Kidney (tissue), 14 donors: ENCODE data around the gene GAB2. TPM values are rescaled to one million over a fixed set of nuclear protein-coding genes. Genes with fewer than 3 reads are reported as not detected.

Experiments
- DNase-seq, 5 donors: peaks; one replicate each; pipeline ENCODE4 v3.0.0-alpha.2; 2013 to 2020
- FAIRE-seq: peaks from 2 replicates; lab custom pipeline; 2012; peaks lifted over from hg19 to GRCh38; lab: Jason Lieb, UNC
- H3K27ac ChIP-seq, 2 donors: one replicate each; pipeline ENCODE4 v1.7.0; 2013; ENCODE audit warnings: low read depth in 2 of 2, low read length in 2 of 2, inconsistent platforms in 1 of 2
- H3K27me3 ChIP-seq: one replicate; pipeline ENCODE4 v1.7.1; 2013; ENCODE audit warnings: low read length, inconsistent platforms; ENCODE audit not compliant: control insufficient read depth, insufficient read depth
- H3K36me3 ChIP-seq, 3 donors: one replicate each; pipeline versions ENCODE4 v1.7.0 to v1.7.1; 2013; ENCODE audit warnings: low read length in 3 of 3, control low read depth in 1 of 3, inconsistent platforms in 1 of 3; ENCODE audit not compliant: insufficient read depth in 3 of 3, control insufficient read depth in 2 of 3
- H3K4me1 ChIP-seq, 3 donors: one replicate each; pipeline versions ENCODE4 v1.7.0 to v1.7.1; 2013; ENCODE audit warnings: low read length in 3 of 3, inconsistent platforms in 1 of 3, low read depth in 1 of 3; ENCODE audit not compliant: control insufficient read depth in 2 of 3, insufficient read depth in 2 of 3
- H3K4me3 ChIP-seq, 3 donors: one replicate each; pipeline versions ENCODE4 v1.7.0 to v1.8.1; 2013; ENCODE audit warnings: low read length in 3 of 3, control low read depth in 1 of 3, inconsistent platforms in 1 of 3
- H3K9ac ChIP-seq, 3 donors: one replicate each; pipeline versions ENCODE4 v1.7.0 to v1.7.1; 2013; ENCODE audit warnings: low read length in 3 of 3, control low read depth in 1 of 3, inconsistent platforms in 1 of 3
- H3K9me3 ChIP-seq, 3 donors: one replicate each; pipeline versions ENCODE4 v1.7.0 to v1.7.1; 2013; ENCODE audit warnings: low read length in 3 of 3, control low read depth in 1 of 3, inconsistent platforms in 1 of 3; ENCODE audit not compliant: control insufficient read depth in 2 of 3, insufficient read depth in 1 of 3
- intact Hi-C: fragments of 100-400 bp; cut with DNase I; formaldehyde crosslinking; loops from one replicate; pipeline ENCODE4 v1.11.1; 2022
- polyA plus RNA-seq: library from polyadenylated mRNA; stranded (reverse); fragments of 350-450 nt; fragmentation: Illumina TruSeq; extraction: RNeasy Lipid Tissue Mini Kit (QIAGEN cat#74804); gene quantifications from one replicate; pipeline ENCODE4 v1.2.3, GENCODE V29; 2014; ENCODE audit warnings: low read depth, low replicate concordance; ENCODE audit not compliant: insufficient read depth
- total RNA-seq: library from RNA; stranded (reverse); fragmentation: NEBNext Ultra II Directional; extraction: Animal tissue kit (Norgen Biotek cat#: 25700); gene quantifications from one replicate; pipeline ENCODE4 v1.2.1, GENCODE V29; 2021
- TF ChIP-seq, protein P1 (sequence below): IDR thresholded peaks from 3 replicates; pipeline ENCODE4 v1.5.1; 2012; ENCODE audit warnings: mild to moderate bottlenecking, moderate library complexity, borderline replicate concordance; ENCODE audit not compliant: insufficient read depth; ENCODE audit errors: extremely low read depth
- donor health status: control.
- donor health status: control.
- donor health status: control.
- donor health status: control.
- donor health status: control.
- donor health status: DM: yes; HTN: yes; CAD: no.
- donor health status: Normal renal cell carcinoma (clear cell type).

Gene GAB2
- total and polyA plus RNA-seq, 2 donors from 2014 or later: 3.3 to 23.6 TPM

GRCh38 chr11:78201096-78201818 is 216.4 kb downstream of the GAB2 start:
- no peak for FAIRE-seq
- peaks cover 0 to 7% (median 0%) of the 10 kb centered on the region in 3 donors for H3K36me3 ChIP-seq
- no peak overlapping the region for H3K27ac ChIP-seq
- H3K9me3 ChIP-seq: no peaks in the 10 kb centered on the region
- H3K4me1 ChIP-seq: no peaks in the 10 kb centered on the region
- H3K27me3 ChIP-seq: no peaks in the 10 kb centered on the region
- intact Hi-C loops: no loop called here
- no peak overlapping the region for H3K4me3 ChIP-seq
- DNase-seq: no peak
- TF ChIP-seq, protein P1, sequence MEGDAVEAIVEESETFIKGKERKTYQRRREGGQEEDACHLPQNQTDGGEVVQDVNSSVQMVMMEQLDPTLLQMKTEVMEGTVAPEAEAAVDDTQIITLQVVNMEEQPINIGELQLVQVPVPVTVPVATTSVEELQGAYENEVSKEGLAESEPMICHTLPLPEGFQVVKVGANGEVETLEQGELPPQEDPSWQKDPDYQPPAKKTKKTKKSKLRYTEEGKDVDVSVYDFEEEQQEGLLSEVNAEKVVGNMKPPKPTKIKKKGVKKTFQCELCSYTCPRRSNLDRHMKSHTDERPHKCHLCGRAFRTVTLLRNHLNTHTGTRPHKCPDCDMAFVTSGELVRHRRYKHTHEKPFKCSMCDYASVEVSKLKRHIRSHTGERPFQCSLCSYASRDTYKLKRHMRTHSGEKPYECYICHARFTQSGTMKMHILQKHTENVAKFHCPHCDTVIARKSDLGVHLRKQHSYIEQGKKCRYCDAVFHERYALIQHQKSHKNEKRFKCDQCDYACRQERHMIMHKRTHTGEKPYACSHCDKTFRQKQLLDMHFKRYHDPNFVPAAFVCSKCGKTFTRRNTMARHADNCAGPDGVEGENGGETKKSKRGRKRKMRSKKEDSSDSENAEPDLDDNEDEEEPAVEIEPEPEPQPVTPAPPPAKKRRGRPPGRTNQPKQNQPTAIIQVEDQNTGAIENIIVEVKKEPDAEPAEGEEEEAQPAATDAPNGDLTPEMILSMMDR: no peak
- H3K9ac ChIP-seq: no peak overlapping the region

DNA sequence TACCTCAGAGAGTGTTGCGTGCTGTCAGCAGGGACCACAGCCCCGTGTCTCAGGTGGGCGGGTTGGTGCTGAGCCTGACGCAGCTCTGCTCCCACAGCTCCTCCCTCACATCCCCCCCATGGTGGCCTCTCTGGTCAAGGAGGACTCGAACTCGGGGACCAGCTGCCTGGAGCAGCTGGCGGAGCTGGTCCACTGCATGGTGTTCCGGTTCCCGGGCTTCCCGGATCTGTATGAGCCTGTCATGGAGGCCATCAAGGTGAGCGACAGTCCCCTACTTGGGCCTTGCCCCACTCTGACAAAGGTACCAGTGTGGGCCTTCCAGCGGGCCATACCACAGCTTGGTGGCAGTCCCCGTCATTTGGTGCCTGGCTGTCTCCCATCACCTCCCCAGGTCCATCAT is 217.1 kb downstream of the GAB2 start:
- H3K9ac ChIP-seq: no peak overlapping the region
- DNase-seq (no peak), FAIRE-seq (no peak)
- no peaks in the 10 kb centered on the region for H3K4me1 ChIP-seq
- H3K27ac ChIP-seq: no peak overlapping the region
- H3K36me3 ChIP-seq: peaks cover 0 to 7% (median 0%) of the 10 kb centered on the region in 3 donors
- H3K9me3 ChIP-seq: no peaks in the 10 kb centered on the region
- H3K27me3 ChIP-seq: no peaks in the 10 kb centered on the region
- H3K4me3 ChIP-seq: no peak overlapping the region
- intact Hi-C loops: no loop called here
- TF ChIP-seq, protein P1: no peak

DNA sequence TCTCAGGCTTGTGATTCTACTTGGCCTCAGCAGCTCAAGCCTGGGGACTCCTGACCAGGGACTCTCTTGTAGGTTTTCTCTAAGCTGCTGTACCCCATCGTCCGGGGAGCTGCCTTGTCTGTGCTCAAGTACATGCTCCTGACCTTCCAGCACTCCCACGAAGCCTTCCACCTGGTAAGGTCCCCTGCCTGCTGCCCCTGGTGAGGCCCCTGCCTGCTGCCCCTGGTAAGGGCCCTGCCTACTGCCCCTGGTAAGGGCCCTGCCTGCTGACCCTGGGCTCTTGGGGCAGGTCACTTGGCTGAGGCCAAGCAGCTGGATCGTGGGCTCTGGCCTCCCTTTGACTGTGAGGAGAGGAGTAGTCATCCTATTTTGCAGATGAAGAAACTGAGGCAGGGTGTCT is 217.6 kb downstream of the GAB2 start:
- no peak for DNase-seq
- Histone ChIP-seq H3K4me3 (no peak overlapping the region), H3K27ac (no peak overlapping the region), H3K9me3 (no peaks in the 10 kb centered on the region), H3K27me3 (no peaks in the 10 kb centered on the region), H3K36me3 (peaks cover 0 to 7% (median 0%) of the 10 kb centered on the region in 3 donors), H3K9ac (no peak overlapping the region), H3K4me1 (no peaks in the 10 kb centered on the region)
- intact Hi-C loops: no loop called here
- no peak for FAIRE-seq
- TF ChIP-seq, protein P1: no peak
